GM18498 (cell line): Measurements from ENCODE around the gene PYGM.
A peak's percentile ranks its signal among the peaks of the same experiment; 100 is the strongest.

Source experiments
- ATAC-seq: cut with Tn5 transposase; IDR thresholded peaks from one replicate; pipeline ENCODE4 v1.9.1; 2021; ENCODE audit warnings: mild to moderate bottlenecking, moderate library complexity; ENCODE audit not compliant: unreplicated experiment

The PYGM gene

GRCh38 chr11:64759722-64760719 lies at the start of gene PYGM:
Gene PYGM (minus strand): TSS chr11:64759974. CDS start chr11:64759898, 76 bp downstream.
- ATAC-seq: no peak

GRCh38 chr11:64805481-64805880 lies 45.7 kb upstream of the PYGM start:
- no peak for ATAC-seq

- no peak for ATAC-seq
Measured at GRCh38 chr11:64804346-64805210, 44.8 kb upstream of the PYGM start.

- no peak for ATAC-seq
Measured at GRCh38 chr11:64803846-64804345, 44.1 kb upstream of the PYGM start.

GRCh38 chr11:64803158-64803845 lies 43.5 kb upstream of the PYGM start, which contains the start of gene MAP4K2:
Gene MAP4K2 (minus strand): TSS chr11:64803214. CDS start chr11:64803149, 65 bp downstream.
- ATAC-seq: peak; percentile 71

GRCh38 chr11:64802370-64803157 lies 42.8 kb upstream of the PYGM start:
- peak; percentile 30 for ATAC-seq

GRCh38 chr11:64801561-64802369 lies 42.0 kb upstream of the PYGM start:
- no peak for ATAC-seq

GRCh38 chr11:64801158-64801464 lies 41.3 kb upstream of the PYGM start:
- no peak for ATAC-seq

GRCh38 chr11:64800303-64801157 lies 40.8 kb upstream of the PYGM start:
- no peak for ATAC-seq

GRCh38 chr11:64799623-64800302 lies 40.0 kb upstream of the PYGM start:
- ATAC-seq: no peak

- ATAC-seq: no peak
Measured at GRCh38 chr11:64799256-64799622, 39.5 kb upstream of the PYGM start.

- ATAC-seq: no peak
Measured at GRCh38 chr11:64796757-64797541, 37.2 kb upstream of the PYGM start.

GRCh38 chr11:64796047-64796756 lies 36.4 kb upstream of the PYGM start:
- no peak for ATAC-seq

- ATAC-seq: no peak
Measured at GRCh38 chr11:64794526-64794925, 34.8 kb upstream of the PYGM start.

GRCh38 chr11:64793271-64794160 lies 33.7 kb upstream of the PYGM start:
- no peak for ATAC-seq
